Stimulated activated CD8-positive, alpha-beta memory T cell treated with anti-CD3 and anti-CD28 coated beads, Interleukin-12 subunit alpha, Interleukin-12 subunit beta, amount 100 ng/mL, for 24 hours (primary cell): Measurements from ENCODE around the gene IZUMO1R.
"Not testable (repeated sequence)": the region's sequence is repeated elsewhere in the genome, so short reads cannot be mapped to it uniquely, and the experiment has no call there.

Source experiments
- DNase-seq: peaks from one replicate; pipeline ENCODE4 v3.0.0-alpha.2; 2020; ENCODE audit errors: extremely low read depth

The IZUMO1R gene

DNA sequence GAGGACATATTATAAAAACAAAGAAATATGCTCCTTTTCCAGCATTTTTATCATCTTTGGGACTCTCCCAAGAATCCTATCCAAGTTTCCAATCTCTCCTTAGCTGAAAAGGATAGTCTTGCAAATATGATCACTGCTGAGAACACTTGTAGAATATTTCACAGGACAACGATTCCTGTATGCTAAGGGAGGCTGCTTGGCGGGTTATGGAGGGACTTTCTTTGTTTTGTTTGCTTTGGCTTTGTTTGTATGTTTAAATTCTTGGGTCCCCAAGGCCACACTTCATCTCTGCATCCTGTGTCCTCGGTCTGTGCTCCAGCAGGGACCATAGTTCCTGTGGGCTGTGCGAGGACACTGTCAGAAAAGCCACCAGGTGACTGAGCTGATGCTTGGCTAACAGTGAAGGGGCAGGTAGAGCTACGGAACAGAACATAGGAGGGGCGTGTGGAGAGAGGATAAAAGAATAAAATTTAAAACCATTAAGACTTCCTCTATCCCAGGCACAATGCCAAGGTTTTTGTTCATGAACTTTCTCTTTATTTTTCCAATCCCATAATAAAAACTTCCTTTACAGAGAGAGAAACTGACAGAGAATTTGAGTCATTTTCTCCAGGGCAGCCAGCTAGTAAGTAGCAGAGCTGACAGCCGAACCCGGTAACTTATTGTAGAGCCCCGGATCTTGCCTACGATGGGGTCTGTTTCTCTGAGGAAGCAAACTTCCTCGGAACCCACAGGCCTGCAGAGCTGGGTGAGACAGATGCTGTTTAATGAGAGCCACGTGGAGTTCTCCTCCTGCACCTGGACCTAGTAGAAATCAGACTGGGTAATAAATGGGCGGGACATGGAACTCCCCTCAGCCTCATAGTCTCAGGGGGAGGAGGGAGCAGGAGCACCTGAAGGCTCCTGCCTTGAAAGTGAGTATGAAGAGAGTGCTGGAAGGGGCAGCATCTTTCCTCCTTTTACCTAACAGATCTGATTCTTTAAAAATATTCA lies at the start of gene IZUMO1R:
TSS of gene IZUMO1R (plus strand) at position 615 of the 993 bp plus-strand sequence. CDS start 1,057 bp downstream, outside the sequence.
- no peak for DNase-seq

DNA sequence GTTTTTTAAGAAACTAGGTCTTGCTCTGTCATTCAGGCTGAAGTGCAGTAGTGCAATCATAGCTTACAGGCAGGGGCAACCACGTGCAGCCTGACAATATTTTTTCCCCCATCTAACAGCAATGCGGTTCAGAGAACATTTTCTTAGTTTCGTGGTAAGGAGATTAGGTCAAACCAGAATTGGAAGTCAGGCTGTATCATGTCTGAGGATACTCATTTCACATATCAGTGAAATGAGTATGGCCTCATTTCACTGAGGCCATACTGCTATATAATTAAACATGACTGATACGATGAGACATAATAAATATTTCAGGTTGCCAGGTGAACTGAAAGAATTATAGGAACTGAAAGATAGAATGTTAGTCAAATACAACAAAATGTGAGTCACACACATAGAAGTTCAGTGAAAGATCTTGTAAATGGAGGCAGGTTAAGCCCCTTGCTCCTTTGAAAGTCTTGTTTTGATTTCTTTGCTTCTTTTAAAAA lies 32.5 kb upstream of the IZUMO1R start:
- DNase-seq = no peak

DNA sequence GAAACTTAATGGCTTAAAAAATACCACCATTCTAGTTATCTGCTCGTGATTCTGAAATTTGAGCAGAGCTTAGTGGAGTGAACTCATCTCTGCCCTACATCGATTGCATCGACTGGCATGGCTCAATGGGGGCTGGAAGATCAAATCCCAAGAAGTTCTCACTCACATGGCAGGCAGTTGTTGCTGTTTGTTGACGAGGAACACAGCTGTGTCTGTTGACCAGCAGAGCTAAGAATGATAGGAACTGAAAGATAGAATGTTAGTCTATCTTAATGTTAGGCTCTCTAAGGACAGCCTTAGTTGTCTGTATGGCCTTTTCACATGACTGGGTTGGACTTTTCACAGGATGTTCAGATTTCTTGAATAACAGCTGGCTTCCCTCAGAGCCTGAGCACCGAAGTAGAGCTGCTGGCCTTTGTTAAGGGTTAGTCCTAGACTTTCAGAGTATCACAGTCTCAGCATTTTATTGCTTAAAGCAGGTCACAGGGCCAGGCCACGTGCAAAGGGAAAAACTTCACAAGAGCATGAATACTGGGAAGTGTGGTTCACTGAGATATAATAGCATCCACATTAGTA lies 31.6 kb upstream of the IZUMO1R start:
- DNase-seq = no peak

DNA sequence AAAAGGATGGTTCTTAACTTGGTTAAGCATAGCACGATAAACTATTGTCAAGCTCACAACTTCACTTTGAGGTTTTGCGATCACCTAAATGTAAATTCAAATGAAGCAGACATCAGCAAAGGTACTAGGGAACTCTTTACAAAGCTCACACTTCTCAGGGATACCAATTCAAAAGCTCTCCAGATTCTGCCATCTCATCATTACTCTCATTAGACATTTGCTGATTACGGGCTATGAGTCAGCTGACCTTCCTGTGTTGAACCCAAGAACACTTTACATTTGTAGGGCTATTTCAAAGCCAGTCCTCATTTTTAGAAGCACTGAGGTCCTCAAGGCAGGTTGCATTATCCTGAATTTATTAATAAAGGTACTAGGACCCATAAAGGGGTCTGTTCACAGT lies 28.4 kb upstream of the IZUMO1R start:
- DNase-seq = no peak

DNA sequence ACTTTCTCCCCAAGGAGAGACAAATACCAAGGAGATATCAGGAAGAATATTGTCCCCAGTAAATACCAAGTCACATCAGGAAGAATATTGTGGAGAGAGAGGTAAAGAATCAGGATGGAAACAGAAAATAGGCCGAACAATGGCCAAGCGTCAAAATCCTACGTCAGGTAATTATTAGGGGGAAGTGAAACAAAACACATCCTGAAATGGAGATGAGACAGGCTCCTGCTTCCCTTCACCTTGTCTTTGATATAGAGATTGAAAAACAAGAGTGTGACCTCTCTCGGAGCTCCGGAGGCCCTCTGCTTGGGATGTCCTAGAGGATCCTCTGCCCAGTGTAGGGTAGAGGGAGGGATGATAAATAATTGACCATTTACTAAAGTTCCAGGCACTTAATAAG lies 27.4 kb upstream of the IZUMO1R start:
- DNase-seq = no peak

DNA sequence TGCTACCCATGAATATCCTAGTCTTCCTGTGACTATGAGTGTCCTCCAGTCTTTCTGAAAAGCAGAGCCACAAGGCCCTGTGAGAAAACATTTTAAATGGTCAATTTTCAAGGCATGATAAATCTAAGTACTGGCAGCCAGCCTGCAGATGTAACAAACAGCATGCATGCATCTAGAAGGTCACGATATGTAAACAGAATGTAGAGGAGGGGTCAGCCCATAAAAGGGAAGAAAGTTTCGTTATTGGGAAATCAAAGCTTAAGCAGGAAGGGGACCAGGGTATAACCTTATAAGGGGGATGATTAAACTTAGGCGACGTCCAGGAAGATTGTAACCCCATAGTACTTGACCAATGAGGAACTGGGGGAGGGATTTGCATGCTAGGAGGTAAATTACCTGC lies 26.2 kb upstream of the IZUMO1R start:
- not testable (repeated sequence) for DNase-seq

DNA sequence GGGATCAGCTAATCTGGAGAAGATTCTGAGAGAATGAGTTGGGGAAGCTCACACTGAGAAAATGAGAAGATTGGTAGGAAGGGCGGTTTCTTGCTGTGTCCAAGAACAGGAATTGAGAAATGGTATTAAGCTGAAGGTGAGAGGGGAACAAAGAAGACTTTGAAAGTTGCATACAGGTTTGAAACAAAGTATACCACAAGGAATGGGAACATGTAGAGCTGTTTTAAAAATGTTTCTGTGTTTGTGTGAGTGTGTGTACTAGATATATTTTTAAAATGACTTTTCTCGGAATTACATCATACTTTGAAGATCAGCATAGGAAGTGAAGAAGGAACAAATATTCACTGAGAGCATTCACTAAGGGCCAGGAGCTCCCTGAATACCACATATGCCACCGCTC lies 24.4 kb upstream of the IZUMO1R start:
- DNase-seq = no peak

DNA sequence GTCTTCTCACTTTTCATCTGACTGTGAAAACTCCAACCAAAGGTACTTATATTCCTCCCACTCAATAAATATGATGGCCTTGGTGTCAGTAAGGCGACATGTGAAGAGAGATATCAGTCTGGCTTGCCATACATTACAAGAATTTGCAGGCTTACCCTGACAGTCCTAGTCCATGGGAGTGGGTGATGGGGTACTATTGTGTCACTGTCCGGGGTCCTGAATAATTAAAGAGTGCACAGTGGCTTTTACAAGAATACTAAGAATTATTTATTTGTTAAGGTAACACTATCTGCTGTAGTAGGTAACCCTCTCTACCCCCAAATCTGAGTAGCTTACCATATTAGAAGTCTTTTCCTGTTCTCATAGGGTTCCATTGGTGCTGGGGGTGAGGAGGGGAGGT lies 23.1 kb upstream of the IZUMO1R start:
- DNase-seq = no peak

DNA sequence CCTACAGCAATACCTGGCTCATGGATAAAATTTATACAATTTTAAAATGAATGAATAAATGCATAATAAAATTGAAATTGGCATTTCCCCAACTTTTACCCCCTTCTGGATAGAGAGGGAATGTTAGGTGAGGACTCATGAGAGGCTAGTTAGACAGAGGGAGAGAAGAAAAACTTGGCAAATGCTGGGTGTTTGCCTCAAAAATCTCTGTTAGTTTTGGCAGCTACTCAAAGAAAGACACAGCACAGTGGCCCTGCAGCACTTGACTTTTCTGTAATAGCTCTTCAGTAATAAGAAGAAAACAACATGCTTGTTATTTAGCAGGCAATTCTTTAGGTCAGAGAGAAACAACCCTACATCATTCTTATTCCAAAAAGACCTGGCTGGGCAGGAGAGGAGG lies 20.7 kb upstream of the IZUMO1R start:
- DNase-seq = no peak

DNA sequence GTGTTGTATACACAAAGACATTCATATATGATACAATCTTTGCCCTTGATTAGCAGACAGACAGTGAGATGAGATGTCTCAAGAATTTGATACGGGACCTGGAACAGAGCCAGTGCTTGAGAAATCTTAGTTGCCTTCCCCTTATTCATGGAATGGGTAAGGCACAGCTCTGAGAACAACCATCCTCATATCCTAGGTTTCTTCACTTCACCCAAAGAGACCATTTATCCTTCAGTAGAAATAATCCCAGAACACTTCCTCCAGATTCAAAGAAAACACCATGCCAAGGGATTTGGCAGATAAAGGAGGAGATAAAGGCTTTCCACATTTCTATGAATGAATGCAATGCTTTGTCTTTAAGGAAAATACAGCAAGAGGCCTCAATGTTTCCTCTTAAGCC lies 8.8 kb upstream of the IZUMO1R start:
- no peak for DNase-seq

DNA sequence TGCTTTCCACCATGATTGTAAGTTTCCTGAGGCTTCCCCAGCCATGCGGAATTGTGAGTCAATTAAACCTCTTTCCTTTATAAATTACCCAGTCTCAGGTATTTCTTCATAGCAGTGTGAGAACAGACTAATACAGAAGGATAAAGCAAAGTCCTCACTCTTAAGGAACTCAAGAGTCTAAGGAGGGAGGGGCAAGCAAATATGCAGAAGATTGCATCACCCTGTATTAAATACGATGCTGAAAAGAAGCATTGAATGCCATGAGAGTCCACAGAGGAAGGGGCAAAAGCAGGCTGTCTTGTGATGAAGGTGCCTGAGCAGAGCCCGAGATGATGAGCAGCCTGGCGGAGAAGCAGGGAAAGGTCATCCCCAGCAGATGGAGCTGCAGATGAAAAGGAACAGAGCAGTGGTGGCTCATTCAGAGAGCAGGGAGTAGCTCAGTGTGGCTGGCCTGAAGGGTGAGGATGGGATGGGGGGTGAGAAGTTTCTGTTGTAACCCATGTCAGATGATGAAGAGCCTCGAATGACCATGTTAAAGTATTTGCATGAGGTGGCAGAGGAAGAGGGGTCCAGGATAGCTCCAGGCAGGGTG lies 6.3 kb upstream of the IZUMO1R start:
- no peak for DNase-seq

DNA sequence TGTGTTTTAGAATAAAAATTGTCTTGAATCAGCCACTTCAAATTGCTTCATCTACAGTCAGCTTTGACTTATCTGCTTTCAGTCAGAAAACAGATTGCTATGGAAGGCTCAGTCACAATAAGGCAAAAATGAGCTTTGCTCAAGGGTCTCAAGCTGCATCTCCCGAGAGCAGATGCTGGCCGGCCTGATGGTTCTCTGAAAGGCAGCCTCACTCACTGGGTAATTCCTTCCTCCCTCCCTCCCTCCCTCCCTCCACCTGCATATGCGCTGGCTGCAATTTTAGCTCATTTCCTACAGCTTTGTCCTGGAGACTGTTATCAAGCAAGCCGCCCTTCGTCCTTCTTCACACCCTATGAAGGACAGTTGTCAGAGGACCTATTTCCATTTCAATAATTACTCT lies 1.6 kb upstream of the IZUMO1R start:
- no peak for DNase-seq

DNA sequence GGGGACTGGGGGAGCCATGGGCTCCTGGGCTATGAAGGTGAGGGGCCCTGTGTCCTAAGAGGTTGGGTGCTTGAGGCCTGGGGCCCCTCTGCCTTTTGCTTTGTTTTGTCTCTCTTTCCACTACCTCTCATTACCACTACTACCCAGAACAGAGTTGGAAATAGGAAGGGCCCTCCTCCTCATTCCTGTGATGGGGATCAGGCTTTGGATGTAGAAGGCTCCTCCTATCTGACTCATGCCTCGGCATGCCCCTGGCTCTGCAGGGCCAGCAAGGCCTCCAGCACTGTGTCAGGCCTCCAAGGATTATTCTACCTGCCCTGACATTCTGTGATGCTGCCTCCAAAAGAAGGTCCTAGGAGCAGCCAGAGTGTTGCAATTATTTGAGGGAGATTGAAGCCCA lies 766 bp downstream of the IZUMO1R start:
- DNase-seq = no peak

DNA sequence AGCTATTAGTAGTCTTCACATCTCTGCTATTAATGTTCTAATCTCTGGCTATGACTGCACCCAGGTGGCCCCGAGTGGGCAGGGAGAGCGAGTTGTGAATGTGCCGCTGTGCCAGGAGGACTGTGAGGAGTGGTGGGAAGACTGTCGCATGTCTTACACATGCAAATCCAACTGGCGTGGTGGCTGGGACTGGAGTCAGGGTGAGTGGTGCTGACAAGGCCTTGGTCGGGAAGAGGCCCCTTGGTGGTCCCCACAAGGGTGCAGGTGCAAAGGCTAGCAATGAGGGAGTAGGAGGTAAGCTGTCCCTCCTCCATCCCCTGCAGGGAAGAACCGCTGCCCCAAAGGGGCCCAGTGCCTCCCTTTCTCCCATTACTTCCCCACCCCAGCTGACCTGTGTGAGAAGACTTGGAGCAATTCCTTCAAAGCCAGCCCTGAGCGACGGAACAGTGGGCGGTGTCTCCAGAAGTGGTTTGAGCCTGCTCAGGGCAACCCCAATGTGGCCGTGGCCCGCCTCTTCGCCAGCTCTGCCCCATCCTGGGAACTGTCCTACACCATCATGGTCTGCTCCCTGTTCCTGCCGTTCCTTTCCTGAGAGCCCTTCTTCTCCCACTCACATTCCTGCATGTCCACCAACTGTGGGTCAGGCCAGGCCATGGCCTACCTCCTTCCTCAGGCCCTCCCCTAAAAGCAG lies 2.9 kb downstream of the IZUMO1R start:
- no peak for DNase-seq

DNA sequence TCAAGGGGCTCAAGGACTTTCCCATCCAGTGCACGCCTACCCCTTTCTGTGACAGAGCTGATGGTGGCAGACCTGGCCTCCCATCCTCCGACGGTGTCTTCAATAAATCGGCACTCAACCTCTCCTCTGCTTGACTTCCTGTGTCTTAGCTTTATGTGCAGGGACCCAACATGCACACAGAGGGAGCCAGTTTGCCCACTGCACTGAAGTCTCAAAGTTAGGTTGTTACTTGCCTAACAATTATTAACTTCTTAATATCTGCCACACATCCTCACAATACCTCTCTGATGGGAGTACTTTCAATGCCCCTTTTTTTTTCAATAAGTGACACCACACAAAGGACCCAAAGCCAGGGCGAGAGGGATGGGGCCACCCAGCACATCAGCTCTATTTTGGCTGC lies 3.6 kb downstream of the IZUMO1R start:
- no peak for DNase-seq

DNA sequence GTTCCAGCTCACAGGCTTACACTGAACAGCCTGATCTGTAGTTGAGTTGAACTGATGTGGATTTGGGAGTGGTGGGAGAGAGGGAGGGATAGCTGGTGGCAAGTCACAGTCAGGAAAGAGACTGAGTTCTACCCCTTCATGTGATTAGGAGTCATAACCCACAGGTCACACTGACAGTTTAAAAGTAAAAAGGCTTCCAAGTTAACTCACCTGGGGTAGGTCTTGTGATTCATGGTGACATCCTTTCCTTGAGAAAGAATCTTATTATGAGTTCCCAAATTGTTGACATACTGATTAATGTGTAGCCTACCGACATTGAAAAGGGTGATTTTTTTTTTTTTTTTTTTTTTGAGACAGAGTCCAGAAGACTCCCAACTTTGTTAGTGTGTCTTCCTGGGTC lies 5.4 kb downstream of the IZUMO1R start:
- DNase-seq = no peak

DNA sequence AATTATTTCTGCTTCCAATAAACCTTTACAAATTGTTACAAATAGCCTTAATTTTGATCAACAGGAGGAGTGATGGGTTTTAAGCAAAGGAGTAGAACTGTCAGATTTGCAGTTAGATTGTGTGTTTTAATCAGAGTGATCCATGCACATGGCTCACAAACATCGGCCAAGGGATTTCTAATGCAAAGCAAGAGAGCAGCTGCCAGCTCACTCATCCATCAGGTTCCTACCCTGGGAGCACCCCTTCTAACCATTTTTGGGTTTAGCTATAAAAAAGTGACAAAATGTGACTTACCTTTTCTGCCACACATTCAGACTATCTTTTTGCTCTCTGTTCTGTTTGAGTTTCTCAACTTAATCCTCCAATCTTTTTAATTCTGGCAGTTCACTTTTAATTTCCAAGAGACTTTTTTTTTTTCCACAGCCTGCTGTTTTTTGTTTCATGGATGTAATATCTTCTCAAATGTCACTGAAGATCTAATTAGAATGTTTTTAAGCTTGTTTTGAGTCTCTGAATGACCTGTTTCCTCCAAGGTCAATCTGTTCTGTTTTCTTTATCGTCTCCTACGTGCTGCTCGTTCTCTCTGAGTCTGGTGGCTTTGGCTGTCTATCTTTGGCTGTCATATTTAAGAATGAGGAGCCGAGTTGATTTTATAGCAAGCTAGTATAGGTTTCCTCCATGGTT lies 6.0 kb downstream of the IZUMO1R start:
- no peak for DNase-seq

DNA sequence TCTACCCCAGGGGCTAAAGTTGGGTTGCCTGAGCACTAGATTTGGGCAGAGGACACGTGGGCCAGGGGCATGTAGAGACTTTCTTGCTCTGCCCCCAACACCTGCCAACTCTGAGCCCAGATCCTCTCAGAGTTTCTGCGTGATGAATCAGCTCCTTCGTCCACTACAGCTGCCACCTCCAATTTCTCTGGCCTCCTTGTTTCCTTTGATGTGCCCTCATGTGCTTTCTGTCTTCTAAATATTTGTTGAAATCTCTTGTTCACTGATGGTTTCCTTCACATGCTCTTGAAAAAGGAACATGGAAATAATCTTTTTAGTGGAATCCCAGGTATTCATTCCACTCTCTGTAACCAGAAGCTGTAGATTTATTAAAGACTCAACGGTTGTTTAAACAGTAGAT lies 8.0 kb downstream of the IZUMO1R start:
- DNase-seq = no peak

DNA sequence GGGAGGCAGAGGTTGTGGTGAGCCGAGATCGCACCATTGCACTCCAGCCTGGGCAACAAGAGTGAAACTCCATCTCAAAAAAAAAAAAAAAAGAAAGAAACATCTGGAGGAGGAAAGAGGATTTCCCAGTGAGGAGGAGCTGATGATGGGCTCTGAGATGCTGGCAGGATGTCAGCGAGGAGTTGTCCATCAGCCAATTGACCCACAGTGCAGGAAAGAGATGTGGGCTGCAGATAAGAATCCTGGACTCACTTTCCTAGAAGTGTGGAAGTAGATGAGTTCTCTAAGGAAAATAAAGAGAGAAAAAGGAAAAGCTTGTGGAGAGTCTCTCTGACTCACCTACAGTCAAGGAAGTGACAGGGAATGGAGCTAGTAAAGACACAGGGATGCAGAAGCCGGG lies 9.7 kb downstream of the IZUMO1R start:
- no peak for DNase-seq

DNA sequence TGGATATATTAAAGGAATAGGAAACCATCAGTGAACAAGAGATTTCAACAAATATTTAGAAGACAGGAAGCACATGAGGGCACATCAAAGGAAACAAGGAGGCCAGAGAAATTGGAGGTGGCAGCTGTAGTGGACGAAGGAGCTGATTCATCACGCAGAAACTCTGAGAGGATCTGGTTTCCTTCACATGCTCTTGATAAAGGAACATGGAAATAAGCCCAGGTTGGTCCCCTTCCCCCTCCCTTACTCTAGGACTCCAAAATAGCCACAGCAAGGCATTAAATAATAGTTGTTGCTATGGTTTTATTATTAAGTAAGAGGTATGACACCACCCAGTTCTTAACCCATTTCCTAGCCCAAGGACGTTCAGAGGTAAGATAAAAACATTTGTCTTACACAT lies 11.3 kb downstream of the IZUMO1R start:
- no peak for DNase-seq

DNA sequence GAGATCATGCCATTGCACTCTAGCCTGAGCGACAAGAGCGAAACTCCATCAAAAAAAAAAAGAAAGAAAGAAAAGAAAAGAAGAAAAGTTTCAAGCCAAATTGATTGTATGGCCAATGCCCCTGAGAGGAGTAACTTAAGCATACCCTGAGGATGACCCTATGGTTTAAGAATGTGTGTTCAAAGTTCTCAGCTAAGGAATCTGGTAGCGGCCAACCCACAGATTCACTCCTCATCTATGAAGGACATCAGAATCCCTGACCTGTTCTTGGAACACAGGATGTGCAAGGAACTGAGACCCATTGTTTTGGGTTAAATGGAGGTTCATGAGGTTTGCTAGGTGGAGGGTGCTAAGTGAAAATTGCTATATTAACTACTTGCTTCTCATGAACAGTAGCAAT lies 18.1 kb downstream of the IZUMO1R start:
- no peak for DNase-seq

DNA sequence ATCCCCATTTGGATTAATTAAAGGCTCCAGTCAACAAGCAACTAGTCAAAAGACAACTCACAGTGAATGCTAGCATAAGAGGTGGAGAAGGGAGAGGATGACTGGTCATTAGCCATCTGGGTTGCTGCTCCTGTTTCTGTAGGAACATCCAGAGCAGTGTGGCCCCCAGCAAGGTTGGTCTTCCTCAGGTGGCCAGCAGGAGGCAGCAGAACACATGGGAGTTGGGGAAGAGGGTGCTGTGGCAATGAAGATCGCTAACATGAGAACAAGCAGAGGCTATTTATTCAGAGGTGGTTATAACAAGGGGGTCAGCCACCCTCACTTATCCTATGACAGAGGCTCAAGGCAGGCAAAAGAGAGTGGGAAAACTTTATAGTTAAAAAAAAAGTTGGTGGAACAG lies 21.3 kb downstream of the IZUMO1R start:
- DNase-seq = no peak
